22Rv1 (cell line): ENCODE measurements around the gene TCHP.
A peak's percentile ranks its signal among the peaks of the same experiment; 100 is the strongest.

Source experiments
- H3K27ac ChIP-seq: fragments of 450-650 bp; 2 replicates; pipeline ENCODE4 v1.5.1; 2017
- CTCF ChIP-seq: fragments of 450-650 bp; IDR thresholded peaks from 2 replicates; pipeline ENCODE4 v1.5.1; 2017; ENCODE audit warnings: mild to moderate bottlenecking
- ZFX ChIP-seq: fragments of 450-650 bp; IDR thresholded peaks from 2 replicates; pipeline ENCODE4 v1.6.1; 2017; ENCODE audit warnings: antibody characterized with exemption, borderline replicate concordance

TCHP gene

GRCh38 chr12:109961201-109961600, 61.1 kb downstream of the TCHP start:
- H3K27ac ChIP-seq: no peak overlapping the region
- TF ChIP-seq CTCF (no peak), ZFX (no peak)

GRCh38 chr12:109961612-109962011, 61.5 kb downstream of the TCHP start:
- TF ChIP-seq ZFX: no peak
- no peak for TF ChIP-seq CTCF
- H3K27ac ChIP-seq: no peak overlapping the region

- no peak overlapping the region for H3K27ac ChIP-seq
- TF ChIP-seq CTCF (no peak), ZFX (no peak)
Observed at GRCh38 chr12:109962398-109962797, 62.3 kb downstream of the TCHP start.

- H3K27ac ChIP-seq: peak overlapping the region; percentile 41
- TF ChIP-seq ZFX: no peak
- TF ChIP-seq CTCF: no peak
Observed at GRCh38 chr12:109963330-109963729, 63.3 kb downstream of the TCHP start.

GRCh38 chr12:109963743-109964429, 63.8 kb downstream of the TCHP start:
- peak overlapping the region; percentile 41 for H3K27ac ChIP-seq
- no peak for TF ChIP-seq ZFX
- TF ChIP-seq CTCF: no peak

- no peak for TF ChIP-seq CTCF
- TF ChIP-seq ZFX: no peak
- no peak overlapping the region for H3K27ac ChIP-seq
Observed at GRCh38 chr12:109966546-109966945, 66.5 kb downstream of the TCHP start.

- TF ChIP-seq CTCF: no peak
- no peak for TF ChIP-seq ZFX
- no peak overlapping the region for H3K27ac ChIP-seq
Observed at GRCh38 chr12:109967383-109968031, 67.4 kb downstream of the TCHP start.
